HG02623 (cell line): ENCODE measurements around the gene SLC24A3.
A peak's percentile ranks its signal among the peaks of the same experiment; 100 is the strongest.

Experiments used
- ATAC-seq: cut with Tn5 transposase; IDR thresholded peaks from one replicate; pipeline ENCODE4 v1.9.1; 2021; ENCODE audit warnings: moderate library complexity; ENCODE audit not compliant: unreplicated experiment

SLC24A3 gene

DNA sequence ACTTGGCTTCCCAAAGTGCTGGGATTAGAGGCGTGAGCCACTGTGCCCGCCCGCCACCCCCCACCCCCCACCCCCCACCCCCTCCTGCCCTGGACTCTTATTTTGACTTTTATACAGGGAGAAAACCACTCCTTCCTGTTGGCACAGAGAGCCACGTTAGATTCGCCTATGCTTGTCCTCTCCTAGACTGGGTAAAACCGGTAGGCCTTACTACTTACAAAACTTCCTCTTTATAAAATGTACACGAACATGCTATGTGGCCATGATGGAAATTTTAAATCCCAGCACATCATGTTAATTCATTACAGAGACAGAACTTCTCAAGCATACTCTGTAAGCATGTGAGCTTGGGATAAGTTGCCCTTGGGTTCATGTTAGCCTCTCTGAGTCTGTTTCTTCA, 124.2 kb downstream of the SLC24A3 start:
- no peak for ATAC-seq

DNA sequence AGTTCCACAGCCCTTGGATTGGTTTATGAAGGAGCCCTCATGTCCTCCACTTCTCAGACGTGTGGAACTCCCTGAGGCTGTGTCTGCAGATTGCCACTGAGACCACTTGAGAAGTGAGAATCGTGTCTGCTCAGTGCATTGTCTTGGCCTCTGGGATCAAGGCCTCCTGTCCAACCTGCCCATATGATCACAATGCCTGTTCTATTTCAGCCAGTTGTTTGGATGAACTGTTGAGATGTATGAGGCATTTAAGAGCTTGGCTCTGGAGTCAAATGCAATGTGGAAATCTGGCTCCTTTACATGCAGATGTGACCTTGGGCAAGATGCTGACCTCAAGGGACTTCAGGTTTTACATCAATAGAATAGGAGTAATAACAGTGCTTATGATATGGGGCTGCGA, 125.9 kb downstream of the SLC24A3 start:
- no peak for ATAC-seq

DNA sequence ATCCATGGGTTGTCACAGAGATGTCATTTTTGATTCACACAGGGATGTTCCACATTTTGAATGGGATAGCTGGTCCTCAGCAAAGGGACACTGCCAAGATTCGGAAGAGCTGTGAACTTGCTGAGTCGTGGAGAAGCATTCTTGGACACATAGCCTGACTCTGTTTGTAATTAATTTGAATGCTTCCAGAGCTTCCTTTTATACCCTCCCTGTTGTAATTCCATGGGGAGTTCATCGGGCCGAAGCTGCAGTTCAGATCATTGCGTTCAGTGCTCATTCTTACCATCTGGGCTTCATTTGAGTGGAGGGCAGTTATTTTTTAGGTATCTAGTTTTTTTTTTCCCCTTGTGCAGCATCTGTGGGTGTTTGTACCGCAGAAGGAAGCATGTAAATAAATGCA, 126.5 kb downstream of the SLC24A3 start:
- ATAC-seq: no peak

- no peak for ATAC-seq
Observed at GRCh38 chr20:19341348-19342053, 129.1 kb downstream of the SLC24A3 start.

- ATAC-seq: no peak
Observed at GRCh38 chr20:19344341-19344740, 131.9 kb downstream of the SLC24A3 start.

DNA sequence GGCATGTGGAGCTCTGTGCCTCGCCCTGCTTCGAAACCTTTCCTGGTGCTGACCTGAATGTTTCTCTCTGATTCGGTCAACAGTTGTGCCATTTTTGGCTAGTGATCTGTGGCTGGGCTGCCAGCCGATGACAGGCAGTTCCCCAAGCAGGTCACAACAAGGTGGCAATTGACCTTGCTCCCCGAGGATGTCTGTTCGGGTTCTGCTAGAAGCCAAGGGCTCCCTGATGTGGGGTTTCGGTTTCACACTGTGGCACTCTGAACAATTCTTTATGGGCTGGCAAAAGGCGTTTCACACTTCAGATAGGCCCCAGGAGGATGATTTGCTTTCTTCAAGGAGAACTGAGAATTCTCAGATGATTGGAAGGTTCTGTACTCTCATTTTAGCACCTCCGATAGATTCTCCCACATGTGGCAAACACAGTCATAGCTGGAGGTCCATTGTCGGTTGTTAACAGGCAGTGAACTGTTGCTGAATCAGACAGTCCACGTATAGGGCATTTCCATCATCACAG, 135.6 kb downstream of the SLC24A3 start:
- ATAC-seq: peak; percentile 71

DNA sequence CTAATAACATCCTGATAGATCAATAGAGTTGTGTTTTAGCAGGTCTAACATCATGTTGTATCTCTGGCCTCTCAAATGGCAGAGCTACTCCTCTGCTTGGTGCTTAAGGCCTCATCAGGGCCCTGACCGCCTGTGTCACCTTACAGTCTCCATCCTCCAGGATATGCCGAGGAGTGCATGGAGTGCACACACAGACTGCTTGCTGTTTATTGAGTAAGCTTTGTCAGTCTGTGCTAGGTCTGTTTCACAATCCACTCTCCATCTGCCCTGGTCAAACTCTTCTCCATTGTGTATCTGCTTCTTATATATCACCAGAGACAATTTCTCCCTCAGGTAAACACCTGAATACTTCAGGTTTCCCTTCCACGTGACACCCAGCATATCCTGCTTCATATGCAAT, 136.1 kb downstream of the SLC24A3 start:
- ATAC-seq: no peak

GRCh38 chr20:19349879-19350278, 137.4 kb downstream of the SLC24A3 start:
- ATAC-seq: no peak

GRCh38 chr20:19351542-19351941, 139.1 kb downstream of the SLC24A3 start:
- no peak for ATAC-seq

GRCh38 chr20:19354950-19355349, 142.5 kb downstream of the SLC24A3 start:
- ATAC-seq: no peak

DNA sequence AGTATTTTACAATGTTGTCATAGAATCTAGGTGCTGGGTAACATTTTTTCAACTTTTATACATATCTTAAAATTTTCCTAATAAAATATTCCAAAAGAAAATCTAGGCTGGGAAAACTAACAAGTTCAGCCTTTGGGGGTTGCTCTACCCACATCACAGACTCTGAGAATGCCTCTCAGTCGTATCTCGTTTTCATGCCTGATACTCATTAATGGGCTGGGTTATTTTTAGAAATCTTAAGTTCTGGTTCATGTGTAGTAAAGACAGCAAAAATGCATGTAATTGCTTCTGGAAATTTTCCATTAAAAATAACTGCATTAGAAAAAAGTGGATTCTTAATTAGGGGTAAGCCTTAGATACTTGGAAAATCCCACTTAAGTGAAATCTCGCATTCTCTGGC, 149.3 kb downstream of the SLC24A3 start:
- no peak for ATAC-seq

DNA sequence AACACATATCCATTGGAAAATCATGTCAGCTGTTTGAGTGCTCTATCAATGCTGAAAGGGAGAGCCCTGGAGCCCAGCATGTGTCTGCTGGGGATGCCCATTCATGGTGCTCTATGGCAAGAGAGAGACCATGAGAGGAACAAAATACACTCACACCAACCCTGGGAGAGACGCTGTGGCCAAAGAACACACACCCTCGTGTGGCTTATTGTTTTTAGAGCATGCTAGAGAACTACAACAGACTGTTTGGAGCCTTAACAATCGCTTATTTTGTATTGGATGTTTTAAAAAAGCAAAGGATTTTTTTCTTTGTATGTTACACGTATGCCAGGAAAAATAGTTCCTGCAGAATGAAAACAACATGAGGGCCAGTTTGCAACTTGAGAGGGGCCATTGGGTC, 151.0 kb downstream of the SLC24A3 start:
- ATAC-seq: no peak

- no peak for ATAC-seq
Observed at GRCh38 chr20:19367591-19367990, 155.1 kb downstream of the SLC24A3 start.

DNA sequence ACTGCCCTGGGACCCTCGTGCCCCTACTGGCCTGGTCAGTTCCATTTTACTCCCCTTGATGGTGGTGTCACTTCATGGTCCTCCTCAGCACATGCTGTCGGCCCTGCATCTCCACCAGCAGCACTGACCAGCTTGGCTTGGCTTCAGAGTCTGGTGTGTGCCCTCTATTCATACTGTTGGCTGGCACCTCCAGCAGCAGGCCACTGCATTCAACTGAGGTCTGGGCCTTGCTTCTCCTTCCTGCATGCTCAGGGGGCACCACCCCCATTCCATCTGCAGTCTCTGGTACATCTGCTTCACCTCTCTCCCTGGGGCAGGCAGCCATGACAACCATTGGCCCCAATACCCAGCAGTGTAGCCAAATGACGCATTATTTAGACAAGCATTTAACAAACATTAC, 155.9 kb downstream of the SLC24A3 start:
- no peak for ATAC-seq

- no peak for ATAC-seq
Observed at GRCh38 chr20:19370076-19371075, 157.9 kb downstream of the SLC24A3 start.

DNA sequence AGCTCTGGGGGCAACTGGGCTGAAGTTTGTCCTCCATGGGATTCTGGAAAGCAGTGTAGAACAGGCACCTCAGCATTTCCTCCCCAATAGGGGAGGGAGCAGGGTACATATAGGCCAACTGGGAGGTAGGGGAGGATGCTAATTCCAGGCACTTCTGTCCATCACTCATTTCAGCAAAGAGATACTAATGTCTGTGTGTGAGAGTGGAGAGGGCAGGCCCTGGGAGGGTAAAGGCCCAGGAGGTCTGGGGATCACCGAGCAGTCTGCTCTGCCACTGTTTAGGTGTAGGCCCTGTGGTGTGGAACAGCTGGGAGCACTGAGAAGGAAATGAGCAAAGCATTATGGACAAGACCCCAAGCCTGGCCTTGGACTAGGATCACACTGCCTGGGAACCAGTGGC, 158.7 kb downstream of the SLC24A3 start:
- ATAC-seq: no peak

- no peak for ATAC-seq
Observed at GRCh38 chr20:19374216-19374615, 161.8 kb downstream of the SLC24A3 start.

DNA sequence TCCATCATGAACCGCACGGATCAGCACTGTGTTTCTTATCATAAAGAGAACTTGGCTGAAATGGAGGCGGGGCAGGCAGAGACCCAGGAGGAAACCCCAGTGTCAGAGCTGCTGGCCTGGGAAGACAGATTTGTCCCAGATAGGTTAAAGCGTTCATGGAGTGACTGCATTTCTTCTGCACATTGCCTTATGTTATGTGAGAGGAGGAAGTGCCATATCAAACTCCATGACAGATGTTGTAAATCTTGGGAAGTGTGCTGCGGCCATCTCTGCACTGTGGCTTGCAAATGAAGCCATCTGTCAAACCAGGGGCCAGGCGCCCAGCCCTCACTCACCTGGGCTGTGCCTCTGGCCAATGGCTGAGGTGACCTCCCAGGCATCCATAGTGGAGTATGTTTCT, 163.0 kb downstream of the SLC24A3 start:
- ATAC-seq: no peak

DNA sequence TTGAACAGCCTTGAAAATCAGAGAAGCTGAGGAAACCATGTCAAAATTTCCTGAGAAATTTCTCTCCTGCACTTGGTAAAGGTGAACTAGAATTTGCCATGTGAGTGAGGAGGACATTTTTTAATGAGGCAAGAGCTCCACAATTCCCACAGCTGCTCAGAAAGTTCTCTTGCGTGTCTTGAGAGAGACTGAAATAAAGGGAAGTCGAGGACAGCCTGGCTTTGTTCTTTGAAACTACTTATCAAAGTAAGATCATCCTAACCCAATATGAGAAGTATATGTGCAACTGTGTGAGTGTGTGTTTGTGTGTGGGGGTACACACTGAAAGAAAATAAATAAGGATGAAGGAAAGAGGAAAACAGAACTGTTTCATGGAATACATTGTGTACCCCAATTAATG, 163.4 kb downstream of the SLC24A3 start:
- ATAC-seq: no peak

- ATAC-seq: no peak
Observed at GRCh38 chr20:19376451-19377229, 164.2 kb downstream of the SLC24A3 start.

DNA sequence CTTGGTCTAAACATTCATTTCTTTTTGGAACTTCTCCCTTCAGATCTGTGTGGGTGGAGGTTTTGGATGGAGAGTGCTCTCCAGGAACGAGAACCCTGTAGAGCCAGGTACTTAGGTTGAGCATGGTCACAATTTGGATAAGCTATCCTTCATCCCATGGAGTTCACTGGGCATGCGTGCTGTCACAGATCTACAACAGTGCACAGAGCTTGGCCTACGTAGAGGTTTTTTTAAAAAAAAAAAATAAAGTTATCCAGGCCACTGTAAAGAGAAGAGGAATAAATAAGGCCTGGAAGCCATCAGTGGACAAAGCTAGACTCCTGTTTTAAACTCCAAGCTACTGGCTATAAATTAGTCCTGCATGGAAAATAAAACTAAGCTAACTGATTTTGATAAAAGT, 165.6 kb downstream of the SLC24A3 start:
- no peak for ATAC-seq
